Stimulated activated CD4-positive, alpha-beta T cell treated with anti-CD3 and anti-CD28 coated beads, Interleukin-15, amount 100 ng/mL, for 48 hours (primary cell): ENCODE measurements around the gene MAN1A2.
"Not testable (repeated sequence)": the region's sequence is repeated elsewhere in the genome, so short reads cannot be mapped to it uniquely, and the experiment has no call there.

Experiments
- DNase-seq, 2 donors: peaks; one replicate each; pipeline ENCODE4 v3.0.0-alpha.2; 2020; ENCODE audit warnings: low read depth in 2 of 2

The MAN1A2 gene

DNA sequence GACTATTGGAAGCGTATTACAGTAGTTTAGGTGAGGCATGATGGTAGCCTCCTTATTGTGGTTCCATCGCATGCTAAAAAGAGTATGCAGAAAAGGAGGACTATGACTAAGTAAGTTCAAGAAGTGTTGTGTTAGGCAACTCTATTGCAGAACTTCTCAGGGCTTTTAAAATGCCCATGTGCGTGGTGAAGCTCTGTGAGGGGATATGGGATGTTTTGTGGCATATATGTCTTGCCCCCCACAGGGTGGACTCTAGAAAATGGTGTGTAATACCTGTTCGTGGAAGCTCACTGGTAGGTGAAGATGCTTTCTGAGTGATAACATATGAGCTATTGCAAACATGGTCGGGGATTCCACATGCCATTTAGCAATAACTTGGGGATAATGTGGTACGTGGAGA is 31.7 kb downstream of the MAN1A2 start:
- no peak for DNase-seq

DNA sequence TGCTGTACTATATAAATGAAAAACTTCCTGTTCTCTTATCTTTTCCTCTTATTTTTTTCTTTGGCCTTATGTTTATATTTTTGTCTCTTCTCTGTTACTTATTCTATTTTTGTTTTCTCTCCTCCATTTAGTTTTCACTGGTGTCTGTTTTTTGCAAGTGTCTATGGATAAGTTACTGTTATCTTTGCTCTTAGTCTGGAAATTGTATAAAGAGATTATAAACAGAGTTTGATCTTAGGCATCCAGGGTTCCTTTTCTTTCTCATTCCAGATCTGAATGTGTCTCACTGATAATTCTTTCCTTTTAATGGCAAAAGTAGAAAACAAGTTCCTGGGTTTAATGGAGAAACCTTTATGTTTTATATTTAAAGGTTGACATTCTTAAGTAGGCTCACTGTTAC is 34.5 kb downstream of the MAN1A2 start:
- DNase-seq, result no peak

DNA sequence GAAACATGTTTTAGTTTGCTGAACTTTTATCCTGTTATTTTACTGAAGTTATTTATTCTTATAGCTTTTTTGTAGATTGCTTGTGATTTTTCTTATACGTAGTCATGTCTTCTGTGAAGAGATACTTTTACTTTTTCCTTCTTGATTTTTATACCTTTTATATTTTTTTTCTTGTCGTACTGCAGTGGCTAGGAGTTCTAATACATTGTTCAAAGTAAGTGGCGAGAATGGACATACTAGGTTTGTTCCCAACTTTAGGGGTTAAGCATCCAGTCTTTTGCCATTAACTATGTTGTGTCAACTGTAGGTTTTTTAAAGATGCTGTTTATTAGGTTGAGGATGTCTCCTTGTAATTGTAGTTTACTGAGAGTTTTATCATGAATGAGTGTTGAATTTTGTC is 36.3 kb downstream of the MAN1A2 start:
- no peak for DNase-seq

DNA sequence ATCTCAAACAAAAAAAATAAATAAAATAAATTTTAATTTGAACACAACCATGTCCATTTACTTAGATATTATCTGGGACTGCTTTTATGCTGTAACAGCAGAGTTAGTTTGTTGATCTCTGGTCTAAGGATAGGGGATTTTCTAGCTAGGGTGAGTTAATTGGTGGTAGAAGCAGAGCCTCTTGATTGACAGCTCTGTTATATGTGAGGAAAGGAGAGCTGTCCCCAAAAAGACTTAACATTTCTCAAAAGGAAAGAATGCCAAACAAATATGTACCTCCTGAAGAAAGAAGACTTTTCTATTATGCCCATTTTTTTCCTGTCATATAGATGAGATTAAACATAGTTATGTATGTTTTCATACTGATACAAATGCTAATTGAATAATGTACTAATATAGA is 37.8 kb downstream of the MAN1A2 start:
- no peak for DNase-seq

DNA sequence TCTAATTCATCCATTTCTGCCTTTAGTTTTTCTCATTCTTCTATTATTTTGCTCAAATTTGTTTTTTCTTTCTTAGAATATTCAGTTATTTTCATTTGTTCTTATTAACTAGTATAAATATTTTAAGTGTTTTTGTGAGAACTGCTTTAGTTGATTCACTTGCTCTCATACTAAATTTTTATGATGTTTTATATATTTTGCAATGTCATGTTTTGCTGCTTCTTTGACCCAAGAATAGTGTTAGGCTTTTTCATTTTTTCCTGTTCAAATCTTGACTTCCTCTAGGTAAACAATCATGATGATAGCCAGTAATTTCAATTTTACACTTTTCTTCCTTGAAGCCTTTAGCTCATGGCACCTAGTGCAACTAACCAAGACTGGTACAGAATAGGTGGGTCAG is 45.2 kb downstream of the MAN1A2 start:
- no peak for DNase-seq

DNA sequence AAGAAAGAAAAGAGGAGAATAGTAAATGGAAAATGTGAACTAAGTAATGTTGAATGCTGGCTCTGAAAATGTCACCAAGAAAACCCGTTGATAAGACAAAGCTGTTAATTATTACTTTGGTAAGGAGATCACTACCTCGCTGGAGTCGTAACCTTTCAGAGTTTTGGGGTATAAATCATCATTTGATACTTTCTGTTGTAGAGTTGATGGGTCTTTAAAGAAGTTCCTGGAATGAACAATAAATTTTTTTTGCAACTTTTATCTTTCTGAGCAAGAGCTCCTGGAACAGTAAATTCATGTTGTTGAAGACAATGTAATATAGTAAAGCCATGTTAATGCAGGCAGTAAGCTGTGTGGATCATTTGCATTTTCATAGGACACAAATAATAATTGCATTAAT is 46.2 kb downstream of the MAN1A2 start:
- no peak for DNase-seq

DNA sequence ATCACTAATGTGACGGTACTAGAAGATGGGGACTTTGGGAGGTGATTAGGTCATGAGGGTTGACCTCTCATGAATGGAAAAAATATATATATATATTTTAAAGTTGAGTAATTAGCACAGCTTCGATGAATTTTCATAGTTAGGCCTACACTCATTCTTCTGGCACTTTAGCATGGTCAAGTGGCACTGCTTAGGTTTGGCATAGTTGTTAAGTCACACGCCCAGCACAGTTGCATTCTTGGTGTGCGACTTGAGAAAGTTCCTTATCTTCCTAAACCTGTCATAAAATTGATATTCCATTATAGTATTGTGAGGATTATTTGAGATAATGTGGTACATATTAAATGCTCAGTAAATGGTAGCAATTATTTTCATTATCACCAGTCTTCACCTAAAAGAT is 47.7 kb downstream of the MAN1A2 start:
- DNase-seq, result no peak

DNA sequence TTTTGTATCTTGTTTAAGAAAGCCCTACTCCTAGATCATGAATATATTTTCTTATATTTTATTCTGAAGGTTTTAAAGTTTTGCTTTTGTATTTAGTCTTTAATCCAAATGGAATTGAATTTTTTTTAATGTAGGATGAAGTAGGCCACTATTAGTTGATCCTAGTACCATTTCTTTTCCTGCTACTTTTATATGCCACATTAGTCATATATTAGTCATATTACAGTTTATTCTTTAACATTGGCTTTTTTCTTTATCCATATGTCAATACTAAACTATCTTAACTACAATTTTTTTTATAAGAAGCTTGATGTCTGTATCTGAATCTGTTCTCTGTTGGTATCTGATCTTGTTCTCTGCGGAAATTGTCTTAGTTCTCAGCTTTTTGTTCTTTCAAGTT is 48.8 kb downstream of the MAN1A2 start:
- DNase-seq, result no peak

DNA sequence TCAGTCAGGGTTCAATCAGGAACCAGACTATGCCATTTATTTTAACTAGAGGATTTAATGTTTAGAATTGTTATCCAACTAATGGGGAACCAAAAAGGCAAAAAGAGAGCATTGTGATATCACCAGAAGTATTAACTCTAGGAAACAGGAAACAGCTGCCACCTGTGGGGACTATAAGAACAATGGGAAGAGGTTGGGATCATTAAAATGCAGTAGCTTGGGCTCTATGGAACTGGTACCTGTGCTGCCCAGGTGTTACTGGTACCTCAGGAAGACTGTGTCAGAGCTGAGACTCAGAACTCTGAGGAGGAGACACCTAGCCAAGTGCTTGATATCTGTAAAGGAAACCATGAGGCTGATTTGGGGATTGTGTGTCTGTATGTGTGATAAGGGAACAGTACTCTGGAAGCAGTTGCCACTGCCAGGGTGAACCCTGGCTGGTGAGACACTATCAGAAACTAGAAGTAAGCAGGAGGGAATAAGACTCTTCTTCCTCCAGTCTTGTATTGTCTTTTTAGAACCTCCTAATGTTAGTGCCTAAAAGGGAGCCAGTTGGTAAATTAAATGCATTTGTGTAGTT is 49.4 kb downstream of the MAN1A2 start:
- no peak for DNase-seq

DNA sequence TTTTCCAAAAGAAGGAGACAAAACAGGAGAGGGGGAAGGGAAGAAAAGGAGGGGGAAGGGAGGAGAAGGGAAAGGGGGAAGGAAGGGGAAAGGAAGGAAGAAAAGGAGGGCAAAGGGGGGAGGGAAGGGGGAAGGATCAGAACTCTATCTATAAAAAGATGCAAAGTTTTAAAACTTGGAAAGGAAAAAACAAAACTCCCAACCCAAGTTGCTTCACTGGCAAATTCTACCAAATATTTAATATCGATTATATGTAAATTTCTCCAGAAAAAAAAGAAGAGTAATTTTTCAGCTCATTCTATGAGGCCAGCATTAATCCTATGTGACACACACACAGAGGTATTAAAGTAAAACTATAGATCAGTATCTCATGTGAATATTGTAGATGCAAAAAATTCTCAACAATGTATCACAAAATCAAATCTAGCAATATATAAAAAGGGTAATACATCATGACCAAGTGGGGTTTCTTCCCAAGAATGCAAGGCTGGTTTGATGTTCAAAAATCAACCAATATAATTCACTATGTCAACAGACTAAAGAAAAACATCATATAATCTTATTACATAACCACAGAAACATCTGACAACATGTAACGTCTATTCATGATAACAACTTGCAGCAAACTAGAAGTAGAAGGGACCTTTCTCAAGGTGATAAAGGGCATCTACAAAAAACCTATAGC is 57.9 kb downstream of the MAN1A2 start:
- DNase-seq, result no peak

DNA sequence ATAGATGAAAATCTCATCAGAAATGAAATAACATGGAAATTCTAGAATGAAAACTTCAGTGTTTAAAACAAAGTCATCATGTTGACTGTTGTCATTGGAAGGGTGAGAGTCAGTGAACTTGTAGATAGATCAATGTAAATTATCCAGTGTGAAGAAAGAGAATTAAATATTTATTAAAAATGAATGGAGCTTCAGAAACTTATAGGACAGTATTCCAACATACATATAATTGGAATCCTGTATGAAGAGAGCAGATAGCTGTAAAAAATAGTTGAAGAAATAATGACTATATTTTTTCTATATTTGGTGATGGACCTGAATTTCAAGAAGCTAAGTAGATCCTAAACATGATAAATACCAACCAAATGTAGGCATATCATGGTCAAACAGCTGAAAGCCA is 60.0 kb downstream of the MAN1A2 start:
- no peak for DNase-seq

DNA sequence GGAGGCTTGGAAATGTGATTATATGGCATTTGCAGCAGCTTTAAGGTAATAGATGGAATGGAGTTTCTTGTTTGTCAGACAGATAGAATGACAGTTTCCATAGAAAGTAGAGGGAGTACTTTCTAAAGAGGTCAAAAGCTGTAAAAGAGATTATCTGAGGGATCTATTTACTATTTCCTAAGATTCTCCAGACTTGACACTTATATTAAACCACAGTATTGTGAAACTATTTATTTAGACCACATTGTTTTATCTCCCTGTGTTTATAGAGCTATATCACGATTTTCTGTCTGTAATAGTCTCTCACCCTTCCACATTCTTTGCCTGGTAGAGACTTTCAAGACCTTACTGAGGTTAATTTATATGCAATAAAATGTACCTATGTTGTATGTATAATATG is 66.7 kb downstream of the MAN1A2 start:
- DNase-seq, result no peak

DNA sequence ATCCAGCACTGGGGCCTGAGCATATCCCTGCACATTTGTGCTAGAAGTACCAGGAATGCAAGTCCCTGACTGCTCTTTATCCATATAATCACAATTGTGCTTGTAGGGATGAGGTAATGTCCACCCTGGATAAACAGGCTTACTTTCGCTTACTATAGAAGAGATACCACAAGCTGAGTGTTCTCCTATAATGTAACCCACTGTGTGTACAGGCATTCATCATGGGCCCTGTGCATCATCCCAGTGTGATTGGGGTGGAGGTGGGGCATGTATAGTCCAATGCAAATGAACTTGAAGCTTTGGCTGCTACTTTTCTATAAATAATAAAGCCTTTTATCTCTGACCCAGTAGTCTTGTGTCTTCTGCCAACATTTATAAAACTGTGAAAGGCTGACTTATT is 69.3 kb downstream of the MAN1A2 start:
- DNase-seq, result no peak

DNA sequence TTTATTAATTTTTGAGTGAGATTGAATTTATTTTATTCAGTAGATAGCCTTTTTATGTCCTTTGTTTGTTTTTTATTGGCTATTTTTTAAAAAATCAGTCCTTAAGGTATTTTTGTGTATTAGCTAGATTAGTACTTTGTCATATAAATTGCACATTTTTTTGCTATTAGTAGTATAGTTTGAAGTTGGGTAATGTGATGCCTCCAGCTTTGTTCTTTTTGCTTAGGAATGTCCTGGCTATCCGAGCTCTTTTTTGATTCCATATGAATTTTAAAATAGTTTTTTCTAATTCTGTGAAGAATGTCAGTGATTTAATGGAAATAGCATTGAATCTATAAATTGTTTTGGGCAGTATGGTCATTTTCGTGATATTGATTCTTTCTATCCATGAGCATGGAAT is 80.4 kb downstream of the MAN1A2 start:
- no peak for DNase-seq

DNA sequence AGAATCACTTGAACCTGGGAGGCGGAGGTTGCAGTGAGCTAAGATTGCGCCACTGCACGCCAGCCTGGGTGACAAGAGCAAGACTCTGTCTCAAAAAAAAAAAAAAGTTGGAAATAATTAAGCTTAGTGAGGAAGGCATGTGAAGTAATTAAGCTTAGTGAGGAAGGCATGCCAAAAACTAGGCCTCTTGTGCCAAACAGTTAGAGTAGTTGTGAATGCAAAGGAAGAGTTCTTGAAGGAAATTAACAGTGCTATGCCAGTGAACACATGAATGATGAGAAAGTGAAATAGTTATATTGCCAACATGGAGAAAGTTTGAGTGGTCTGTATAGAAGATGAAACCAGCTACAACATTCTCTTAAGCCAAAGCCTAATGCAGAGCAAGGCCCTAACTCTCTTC is 85.0 kb downstream of the MAN1A2 start:
- DNase-seq, result no peak

DNA sequence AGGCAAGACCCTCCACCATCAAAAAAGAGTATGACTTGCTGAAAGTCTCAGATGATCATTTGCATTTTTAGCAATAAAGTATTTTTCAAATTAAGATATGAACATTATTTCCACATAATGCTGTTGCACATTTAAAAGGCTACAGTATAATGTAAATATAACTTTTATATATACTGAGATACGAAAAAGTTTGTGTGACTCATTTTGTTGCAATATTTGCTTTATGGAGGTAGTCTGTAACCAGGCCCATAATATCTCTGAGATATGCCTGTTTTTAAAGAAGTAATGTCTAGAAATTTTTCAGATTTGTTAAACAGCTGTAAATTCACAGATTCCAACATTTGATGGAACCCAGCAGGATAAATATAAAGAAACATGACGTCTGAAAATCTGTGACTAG is 86.7 kb downstream of the MAN1A2 start:
- no peak for DNase-seq

DNA sequence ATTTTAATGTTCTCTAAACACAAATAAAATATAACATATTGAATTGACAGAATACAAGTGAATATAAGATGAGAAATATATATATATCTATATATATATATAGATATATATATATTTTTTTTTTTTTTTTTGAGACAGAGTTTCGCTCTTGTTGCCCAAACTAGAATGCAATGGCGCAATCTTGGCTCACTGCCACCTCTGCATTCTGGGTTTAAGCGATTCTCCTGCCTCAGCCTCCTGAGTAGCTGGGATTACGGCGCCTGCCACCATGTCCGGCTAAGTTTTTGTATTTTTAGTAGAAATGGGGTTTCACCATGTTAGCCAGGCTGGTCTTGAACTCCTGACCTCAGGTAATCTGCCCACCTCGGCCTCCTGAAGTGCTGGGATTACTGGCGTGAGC is 91.2 kb downstream of the MAN1A2 start:
- not testable (repeated sequence) for DNase-seq

DNA sequence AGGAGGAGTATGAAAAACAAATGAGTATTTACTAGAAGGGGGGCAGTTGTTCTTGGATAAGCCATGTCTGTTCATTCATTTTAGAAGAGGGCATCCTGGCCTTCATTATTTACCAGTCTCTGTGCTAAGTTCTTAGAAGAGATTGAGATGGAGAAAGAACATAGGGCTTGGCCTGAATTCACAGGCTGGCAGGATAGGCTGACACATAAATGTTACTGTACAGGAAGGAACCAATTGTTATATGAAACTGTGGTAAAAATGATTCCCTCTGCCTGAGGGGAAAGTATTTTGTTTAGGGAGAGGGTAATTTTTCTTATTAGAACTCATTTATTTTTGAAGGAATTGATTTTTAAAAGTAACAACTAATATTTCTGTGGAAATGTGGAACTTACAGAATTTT is 99.5 kb downstream of the MAN1A2 start:
- no peak for DNase-seq

DNA sequence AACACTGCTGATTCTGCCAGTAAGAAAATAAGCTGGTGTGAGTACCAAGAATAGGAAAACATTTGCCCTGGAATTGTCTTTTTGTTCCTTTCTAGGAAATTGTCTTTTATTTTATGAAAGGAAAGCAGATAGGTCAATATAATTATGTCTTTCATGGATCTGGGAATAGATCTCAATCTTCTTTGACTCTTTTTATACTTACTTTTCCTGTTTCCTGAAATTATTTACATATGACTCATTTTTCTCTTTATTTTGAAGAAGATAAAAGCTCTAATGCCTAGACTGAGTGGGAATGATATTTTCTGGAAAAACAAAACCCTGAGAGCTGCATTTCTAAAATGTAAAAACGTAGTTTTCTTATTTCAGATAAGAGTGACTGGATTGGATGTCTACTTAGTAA is 100.1 kb downstream of the MAN1A2 start:
- no peak for DNase-seq

DNA sequence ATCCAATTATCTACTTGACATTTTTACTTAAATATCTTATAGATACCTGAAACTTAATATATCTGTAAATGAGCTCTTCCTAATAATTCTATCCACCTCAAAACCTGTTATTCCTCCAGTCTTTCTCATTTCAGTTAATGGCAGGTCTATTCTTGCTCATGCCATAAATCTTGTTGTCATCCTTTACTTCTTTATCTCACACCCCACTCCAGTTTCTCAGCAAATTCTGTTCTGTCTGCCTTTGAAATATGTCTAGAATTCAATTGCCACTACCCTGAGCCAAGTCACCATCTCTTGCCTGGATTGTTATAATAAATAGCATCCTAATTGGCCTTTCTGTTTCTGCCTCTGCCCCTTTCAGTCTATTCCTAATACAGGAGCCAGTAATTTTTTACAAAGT is 105.8 kb downstream of the MAN1A2 start:
- DNase-seq, result no peak

DNA sequence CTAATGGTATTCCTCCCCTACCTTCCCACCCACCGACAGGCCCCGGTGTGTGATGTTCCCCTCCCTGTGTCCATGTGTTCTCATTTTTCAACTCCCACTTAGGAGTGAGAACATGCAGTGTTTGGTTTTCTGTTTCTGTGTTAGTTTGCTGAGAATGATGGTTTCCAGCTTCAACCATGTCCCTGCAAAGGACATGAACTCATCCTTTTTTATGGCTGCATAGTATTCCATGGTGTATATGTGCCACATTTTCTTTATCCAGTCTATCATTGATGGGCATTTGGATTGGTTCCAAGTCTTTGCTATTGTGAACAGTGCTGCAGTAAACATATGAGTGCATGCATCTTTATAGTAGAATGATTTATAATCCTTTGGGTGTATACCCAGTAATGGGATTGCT is 108.2 kb downstream of the MAN1A2 start:
- DNase-seq, result not testable (repeated sequence)

DNA sequence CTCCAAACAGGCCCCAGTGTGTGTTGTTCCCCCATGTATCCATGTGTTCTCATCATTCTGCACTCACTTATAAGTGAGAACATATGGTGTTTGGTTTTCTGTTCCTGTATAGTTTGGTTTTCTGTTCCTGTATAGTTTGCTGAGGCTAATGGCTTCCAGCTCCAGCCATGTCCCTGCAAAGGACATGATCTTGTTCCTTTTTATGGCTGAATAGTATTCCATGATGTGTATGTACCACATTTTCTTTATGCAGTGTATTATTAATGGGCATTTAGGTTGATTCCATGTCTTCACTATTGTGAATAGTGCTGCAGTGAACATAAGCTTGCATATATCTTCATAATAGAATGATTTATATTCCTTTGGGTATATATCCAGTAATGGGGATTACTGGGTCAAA is 111.8 kb downstream of the MAN1A2 start:
- DNase-seq, result no peak

DNA sequence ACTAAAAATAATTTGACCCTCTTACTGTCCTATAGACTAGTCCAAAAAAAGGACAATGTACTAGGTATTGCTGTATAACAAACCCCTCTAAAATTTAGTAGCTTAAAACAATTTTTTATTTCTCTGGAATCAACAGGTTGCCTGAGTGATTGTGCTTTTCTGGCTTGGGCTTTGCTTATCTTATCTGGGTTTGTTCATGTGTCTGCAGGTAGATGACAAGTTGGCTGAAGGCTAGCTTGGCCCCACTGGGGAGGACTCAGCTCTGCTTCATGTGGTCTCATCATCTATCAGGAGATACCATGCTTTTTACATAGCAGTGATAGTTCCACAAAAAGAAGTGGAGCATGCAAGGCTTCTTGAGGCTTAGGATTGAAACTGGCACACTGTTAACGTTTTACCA is 114.2 kb downstream of the MAN1A2 start:
- DNase-seq, result no peak

DNA sequence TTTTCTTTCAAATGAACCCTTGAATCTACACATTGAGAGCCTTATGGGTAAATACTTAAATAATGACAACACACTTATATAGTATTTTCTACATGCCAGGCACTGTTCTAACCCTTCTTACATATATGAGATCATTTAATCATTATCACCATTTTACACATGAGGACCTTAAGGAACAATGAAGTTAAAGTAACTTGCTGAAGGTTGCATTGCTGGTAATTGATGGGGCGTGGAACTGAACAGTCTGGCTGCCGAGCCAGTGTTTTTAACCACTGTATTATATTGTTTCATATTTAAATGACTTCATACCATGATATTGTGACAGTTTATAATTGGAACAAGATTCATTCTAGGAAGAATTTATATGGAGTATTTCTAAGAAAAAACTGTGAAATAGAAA is 126.7 kb downstream of the MAN1A2 start:
- no peak for DNase-seq
